T-helper 1 cell (primary cell): ENCODE data around the gene LRRC53.

Experiments used
- DNase-seq, 5 donors: peaks; one replicate each; pipeline ENCODE4 v3.0.0-alpha.2; 2012 to 2020
- total RNA-seq, 4 donors: gene quantifications; one replicate each; lab custom pipeline; 2026; lab: John Stamatoyannopoulos, UW

LRRC53 gene
- total RNA-seq = 0 reads per million in 4 donors

GRCh38 chr1:74512170-74512915, at the start of gene LRRC53:
TSS of gene LRRC53 (minus strand) at chr1:74512611. CDS start at chr1:74483349, 29,262 bp downstream.
- DNase-seq = no peak

GRCh38 chr1:74549932-74550331, 37.5 kb upstream of the LRRC53 start:
- DNase-seq = no peak

- no peak for DNase-seq
Measured at GRCh38 chr1:74548961-74549750, 36.7 kb upstream of the LRRC53 start.

- no peak for DNase-seq
Measured at GRCh38 chr1:74545821-74546220, 33.4 kb upstream of the LRRC53 start.

GRCh38 chr1:74534241-74534640, 21.8 kb upstream of the LRRC53 start:
- DNase-seq = no peak

- DNase-seq = no peak
Measured at GRCh38 chr1:74531796-74532195, 19.4 kb upstream of the LRRC53 start.

- no peak for DNase-seq
Measured at GRCh38 chr1:74530892-74531291, 18.5 kb upstream of the LRRC53 start.

- no peak for DNase-seq
Measured at GRCh38 chr1:74528123-74528522, 15.7 kb upstream of the LRRC53 start.

GRCh38 chr1:74526708-74527107, 14.3 kb upstream of the LRRC53 start:
- DNase-seq = no peak

GRCh38 chr1:74523873-74524480, 11.6 kb upstream of the LRRC53 start:
- no peak for DNase-seq

GRCh38 chr1:74522148-74522547, 9.7 kb upstream of the LRRC53 start:
- DNase-seq = no peak

- no peak for DNase-seq
Measured at GRCh38 chr1:74517599-74518051, 5.2 kb upstream of the LRRC53 start.

- no peak for DNase-seq
Measured at GRCh38 chr1:74513411-74514300, 1.2 kb upstream of the LRRC53 start.

GRCh38 chr1:74508449-74508848, 4.0 kb downstream of the LRRC53 start:
- no peak for DNase-seq

- DNase-seq = no peak
Measured at GRCh38 chr1:74505928-74506710, 6.3 kb downstream of the LRRC53 start.

GRCh38 chr1:74504933-74505512, 7.4 kb downstream of the LRRC53 start:
- DNase-seq = no peak

GRCh38 chr1:74504125-74504932, 8.1 kb downstream of the LRRC53 start:
- peak in 1 of 5 donors; percentile 25 for DNase-seq

GRCh38 chr1:74502858-74503257, 9.6 kb downstream of the LRRC53 start:
- no peak for DNase-seq

- DNase-seq = peak in 1 of 5 donors; percentile 1
Measured at GRCh38 chr1:74502432-74502831, 10.0 kb downstream of the LRRC53 start.

- DNase-seq = no peak
Measured at GRCh38 chr1:74498901-74499300, 13.5 kb downstream of the LRRC53 start.
